Measurements from ENCODE around the gene EIF2D.

Gene EIF2D

GRCh38 chr1:206572835-206573234, 39.4 kb downstream of the EIF2D start:
- TF ChIP-seq CTCF (IDR thresholded peaks at IDR 0.05; ENCODE audit: control insufficient read depth, extremely low read depth, insufficient read depth) = no peak
- no peak overlapping the region for H3K4me3 ChIP-seq (ENCODE audit: low read depth, low read length)
- DNase-seq (ENCODE audit: low read depth) = no peak

GRCh38 chr1:206570529-206570928, 41.7 kb downstream of the EIF2D start:
- DNase-seq (ENCODE audit: low read depth) = no peak
- TF ChIP-seq CTCF (IDR thresholded peaks at IDR 0.05; ENCODE audit: control insufficient read depth, extremely low read depth, insufficient read depth) = no peak
- no peak overlapping the region for H3K4me3 ChIP-seq (ENCODE audit: low read depth, low read length)

GRCh38 chr1:206569556-206569955, 42.7 kb downstream of the EIF2D start:
- TF ChIP-seq CTCF (IDR thresholded peaks at IDR 0.05; ENCODE audit: control insufficient read depth, extremely low read depth, insufficient read depth) = no peak
- no peak for DNase-seq (ENCODE audit: low read depth)
- no peak overlapping the region for H3K4me3 ChIP-seq (ENCODE audit: low read depth, low read length)

- TF ChIP-seq CTCF (IDR thresholded peaks at IDR 0.05; ENCODE audit: control insufficient read depth, extremely low read depth, insufficient read depth) = no peak
- no peak overlapping the region for H3K4me3 ChIP-seq (ENCODE audit: low read depth, low read length)
- DNase-seq (ENCODE audit: low read depth) = no peak
Measured at GRCh38 chr1:206568779-206569352, 43.4 kb downstream of the EIF2D start.

GRCh38 chr1:206568256-206568655, 44.0 kb downstream of the EIF2D start:
- no peak for DNase-seq (ENCODE audit: low read depth)
- no peak for TF ChIP-seq CTCF (IDR thresholded peaks at IDR 0.05; ENCODE audit: control insufficient read depth, extremely low read depth, insufficient read depth)
- no peak overlapping the region for H3K4me3 ChIP-seq (ENCODE audit: low read depth, low read length)

- DNase-seq (ENCODE audit: low read depth) = no peak
- no peak for TF ChIP-seq CTCF (IDR thresholded peaks at IDR 0.05; ENCODE audit: control insufficient read depth, extremely low read depth, insufficient read depth)
Measured at GRCh38 chr1:206566999-206567398, 45.3 kb downstream of the EIF2D start.

GRCh38 chr1:206565995-206566394, 46.3 kb downstream of the EIF2D start:
- DNase-seq (ENCODE audit: low read depth) = no peak
- no peak overlapping the region for H3K4me3 ChIP-seq (ENCODE audit: low read depth, low read length)
- no peak for TF ChIP-seq CTCF (IDR thresholded peaks at IDR 0.05; ENCODE audit: control insufficient read depth, extremely low read depth, insufficient read depth)

More at GRCh38 chr1:206566999-206567398, 45.3 kb downstream of the EIF2D start:
- H3K4me3 ChIP-seq (ENCODE audit: low read depth, low read length) = no peak overlapping the region
